GM19238 (cell line): ENCODE results near the gene DMD.
"Not testable (repeated sequence)": the region's sequence is repeated elsewhere in the genome, so short reads cannot be mapped to it uniquely, and the experiment has no call there.

Source experiments
- DNase-seq: peaks from one replicate; pipeline ENCODE4 v3.0.0; 2011; ENCODE audit warnings: low spot score; ENCODE audit not compliant: insufficient read length

The DMD gene

GRCh38 chrX:32087663-32088062, 1123.7 kb downstream of the DMD start:
- no peak for DNase-seq

GRCh38 chrX:32084757-32085156, 1126.6 kb downstream of the DMD start:
- no peak for DNase-seq

GRCh38 chrX:32048285-32048684, 1163.1 kb downstream of the DMD start:
- no peak for DNase-seq

GRCh38 chrX:32045149-32045548, 1166.2 kb downstream of the DMD start:
- no peak for DNase-seq

- DNase-seq = no peak
These were observed 1170.2 kb downstream of the DMD start for GRCh38 chrX:32041181-32041580.

- DNase-seq = no peak
These were observed 1184.6 kb downstream of the DMD start for GRCh38 chrX:32026772-32027171.

- DNase-seq = no peak
These were observed 1187.3 kb downstream of the DMD start for GRCh38 chrX:32024072-32024471.

GRCh38 chrX:32016195-32016594, 1195.2 kb downstream of the DMD start:
- DNase-seq = no peak

- no peak for DNase-seq
These were observed 1200.4 kb downstream of the DMD start for GRCh38 chrX:32010948-32011347.

- DNase-seq = no peak
These were observed 1201.1 kb downstream of the DMD start for GRCh38 chrX:32010212-32010611.

- no peak for DNase-seq
These were observed 1217.7 kb downstream of the DMD start for GRCh38 chrX:31993637-31994036.

- no peak for DNase-seq
These were observed 1222.4 kb downstream of the DMD start for GRCh38 chrX:31988975-31989374.

- no peak for DNase-seq
These were observed 1229.7 kb downstream of the DMD start for GRCh38 chrX:31981546-31982062.

- no peak for DNase-seq
These were observed 1241.6 kb downstream of the DMD start for GRCh38 chrX:31969714-31970113.

GRCh38 chrX:31962256-31962655, 1249.1 kb downstream of the DMD start:
- DNase-seq = no peak

GRCh38 chrX:31934842-31935370, 1276.4 kb downstream of the DMD start:
- no peak for DNase-seq

- DNase-seq = no peak
These were observed 1277.3 kb downstream of the DMD start for GRCh38 chrX:31934015-31934414.

- no peak for DNase-seq
These were observed 1278.6 kb downstream of the DMD start for GRCh38 chrX:31932769-31933168.

- not testable (repeated sequence) for DNase-seq
These were observed 1279.0 kb downstream of the DMD start for GRCh38 chrX:31932320-31932719.

- DNase-seq = no peak
These were observed 1280.1 kb downstream of the DMD start for GRCh38 chrX:31931225-31931624.

- DNase-seq = no peak
These were observed 1282.0 kb downstream of the DMD start for GRCh38 chrX:31929366-31929765.

GRCh38 chrX:31921236-31921635, 1290.1 kb downstream of the DMD start:
- DNase-seq = no peak

GRCh38 chrX:31909850-31910572, 1301.3 kb downstream of the DMD start:
- no peak for DNase-seq
